ENCODE data around the gene JAG1. TPM values are rescaled to one million over a fixed set of nuclear protein-coding genes. Genes with fewer than 3 reads are reported as not detected.
A peak's percentile ranks its signal among the peaks of the same experiment; 100 is the strongest.

JAG1 gene
- total RNA-seq, 2 donors from 2014 or later = 1.0 to 1.2 TPM

- Mint-ChIP-seq H3K4me3 (no peak overlapping the region), H3K27ac (no peak overlapping the region), H3K9me3 (no peaks in the 10 kb centered on the region), H3K4me1 (ENCODE audit: low read depth) (no peaks in the 10 kb centered on the region), H3K27me3 (ENCODE audit: low read depth) (peaks cover 14% of the 10 kb centered on the region), H3K36me3 (ENCODE audit: insufficient read depth in 2 of 2) (no peaks in the 10 kb centered on the region)
- ATAC-seq (replicated peaks in 1 of 2) (no peak), DNase-seq (no peak)
Measured at GRCh38 chr20:10683537-10683936, 9.7 kb upstream of the JAG1 start.

- Mint-ChIP-seq H3K27ac (no peak overlapping the region), H3K9me3 (no peaks in the 10 kb centered on the region), H3K4me1 (ENCODE audit: low read depth) (no peaks in the 10 kb centered on the region), H3K36me3 (ENCODE audit: insufficient read depth in 2 of 2) (no peaks in the 10 kb centered on the region), H3K27me3 (ENCODE audit: low read depth) (peaks cover 18% of the 10 kb centered on the region), H3K4me3 (no peak overlapping the region)
- ATAC-seq (replicated peaks in 1 of 2) = no peak
- DNase-seq = no peak
Measured at GRCh38 chr20:10682939-10683338, 9.1 kb upstream of the JAG1 start.

- Mint-ChIP-seq H3K4me3 (no peak overlapping the region), H3K27me3 (ENCODE audit: low read depth) (peaks cover 33% of the 10 kb centered on the region)
- no peak for ATAC-seq (replicated peaks in 1 of 2)
Measured at GRCh38 chr20:10681494-10681893, 7.7 kb upstream of the JAG1 start.

GRCh38 chr20:10680571-10680970, 6.8 kb upstream of the JAG1 start:
- Mint-ChIP-seq H3K4me1 (ENCODE audit: low read depth) (no peaks in the 10 kb centered on the region), H3K9me3 (no peaks in the 10 kb centered on the region), H3K4me3 (no peak overlapping the region), H3K27ac (no peak overlapping the region), H3K36me3 (ENCODE audit: insufficient read depth in 2 of 2) (no peaks in the 10 kb centered on the region), H3K27me3 (ENCODE audit: low read depth) (peaks cover 36% of the 10 kb centered on the region)
- ATAC-seq (replicated peaks in 1 of 2) (no peak), DNase-seq (no peak)

More at GRCh38 chr20:10681494-10681893, 7.7 kb upstream of the JAG1 start:
- no peak overlapping the region for H3K27ac Mint-ChIP-seq
- H3K9me3 Mint-ChIP-seq = no peaks in the 10 kb centered on the region
- H3K4me1 Mint-ChIP-seq (ENCODE audit: low read depth) = no peaks in the 10 kb centered on the region
- no peaks in the 10 kb centered on the region for H3K36me3 Mint-ChIP-seq (ENCODE audit: insufficient read depth in 2 of 2)
- no peak for DNase-seq

- DNase-seq (no peak), ATAC-seq (replicated peaks in 1 of 2) (no peak)
- Mint-ChIP-seq H3K4me1 (ENCODE audit: low read depth) (no peaks in the 10 kb centered on the region), H3K4me3 (no peak overlapping the region), H3K27me3 (ENCODE audit: low read depth) (peaks cover 45% of the 10 kb centered on the region), H3K36me3 (ENCODE audit: insufficient read depth in 2 of 2) (no peaks in the 10 kb centered on the region), H3K27ac (no peak overlapping the region), H3K9me3 (no peaks in the 10 kb centered on the region)
Measured at GRCh38 chr20:10679269-10679668, 5.5 kb upstream of the JAG1 start.

GRCh38 chr20:10676518-10676917, 2.7 kb upstream of the JAG1 start:
- DNase-seq = no peak
- no peak overlapping the region for H3K27ac Mint-ChIP-seq
- peaks cover 56% of the 10 kb centered on the region for H3K27me3 Mint-ChIP-seq (ENCODE audit: low read depth)
- H3K36me3 Mint-ChIP-seq (ENCODE audit: insufficient read depth in 2 of 2) = no peaks in the 10 kb centered on the region
- no peak for ATAC-seq (replicated peaks in 1 of 2)
- H3K4me3 Mint-ChIP-seq = no peak overlapping the region
- H3K9me3 Mint-ChIP-seq = no peaks in the 10 kb centered on the region
- H3K4me1 Mint-ChIP-seq (ENCODE audit: low read depth) = peaks cover 16% of the 10 kb centered on the region

- no peak for ATAC-seq (replicated peaks in 1 of 2)
- Mint-ChIP-seq H3K27me3 (ENCODE audit: low read depth) (peaks cover 67% of the 10 kb centered on the region), H3K4me3 (peak overlapping the region; percentile 55 to 63)
Measured at GRCh38 chr20:10675450-10675848, 1.6 kb upstream of the JAG1 start.

GRCh38 chr20:10674684-10675449, 1.1 kb upstream of the JAG1 start:
- Mint-ChIP-seq H3K27ac (no peak overlapping the region), H3K4me3 (peak overlapping the region; percentile 63 to 64), H3K9me3 (no peaks in the 10 kb centered on the region), H3K36me3 (ENCODE audit: insufficient read depth in 2 of 2) (no peaks in the 10 kb centered on the region), H3K4me1 (ENCODE audit: low read depth) (peaks cover 30% of the 10 kb centered on the region), H3K27me3 (ENCODE audit: low read depth) (peaks cover 73% of the 10 kb centered on the region)
- DNase-seq = peak; percentile 69 to 71
- peak; percentile 43 to 50 for ATAC-seq (replicated peaks in 1 of 2)

More at GRCh38 chr20:10675450-10675848, 1.6 kb upstream of the JAG1 start:
- Mint-ChIP-seq H3K4me1 (ENCODE audit: low read depth) (peaks cover 27% of the 10 kb centered on the region), H3K9me3 (no peaks in the 10 kb centered on the region), H3K27ac (no peak overlapping the region), H3K36me3 (ENCODE audit: insufficient read depth in 2 of 2) (no peaks in the 10 kb centered on the region)
- DNase-seq = no peak

GRCh38 chr20:10673176-10673841, 490 bp downstream of the JAG1 start:
- Mint-ChIP-seq H3K27me3 (ENCODE audit: low read depth) (peaks cover 77% of the 10 kb centered on the region), H3K27ac (no peak overlapping the region), H3K4me3 (peak overlapping the region; percentile 97 to 98), H3K9me3 (no peaks in the 10 kb centered on the region), H3K36me3 (ENCODE audit: insufficient read depth in 2 of 2) (no peaks in the 10 kb centered on the region), H3K4me1 (ENCODE audit: low read depth) (peaks cover 30% of the 10 kb centered on the region)
- ATAC-seq (replicated peaks in 1 of 2) (peak; percentile 2 to 13), DNase-seq (peak; percentile 25 to 30)

GRCh38 chr20:10672624-10673127, 1.1 kb downstream of the JAG1 start:
- Mint-ChIP-seq H3K4me3 (peak overlapping the region; percentile 85 to 97), H3K9me3 (no peaks in the 10 kb centered on the region), H3K4me1 (ENCODE audit: low read depth) (peaks cover 30% of the 10 kb centered on the region), H3K36me3 (ENCODE audit: insufficient read depth in 2 of 2) (no peaks in the 10 kb centered on the region), H3K27me3 (ENCODE audit: low read depth) (peaks cover 72% of the 10 kb centered on the region), H3K27ac (no peak overlapping the region)
- DNase-seq = peak; percentile 68 to 82
- peak; percentile 39 to 50 for ATAC-seq (replicated peaks in 1 of 2)

- H3K36me3 Mint-ChIP-seq (ENCODE audit: insufficient read depth in 2 of 2) = no peaks in the 10 kb centered on the region
- H3K4me3 Mint-ChIP-seq = peak overlapping the region; percentile 85 to 97
- no peaks in the 10 kb centered on the region for H3K9me3 Mint-ChIP-seq
- no peak overlapping the region for H3K27ac Mint-ChIP-seq
- ATAC-seq (replicated peaks in 1 of 2) (no peak), DNase-seq (peak; percentile 12 to 31)
- peaks cover 66% of the 10 kb centered on the region for H3K27me3 Mint-ChIP-seq (ENCODE audit: low read depth)
- peaks cover 30% of the 10 kb centered on the region for H3K4me1 Mint-ChIP-seq (ENCODE audit: low read depth)
Measured at GRCh38 chr20:10671919-10672623, 1.7 kb downstream of the JAG1 start.

GRCh38 chr20:10671221-10671918, 2.4 kb downstream of the JAG1 start:
- Mint-ChIP-seq H3K27ac (no peak overlapping the region), H3K9me3 (no peaks in the 10 kb centered on the region), H3K4me1 (ENCODE audit: low read depth) (peaks cover 30% of the 10 kb centered on the region), H3K4me3 (peak overlapping the region; percentile 65 to 85), H3K36me3 (ENCODE audit: insufficient read depth in 2 of 2) (no peaks in the 10 kb centered on the region), H3K27me3 (ENCODE audit: low read depth) (peaks cover 59% of the 10 kb centered on the region)
- peak; percentile 16 to 20 for ATAC-seq (replicated peaks in 1 of 2)
- DNase-seq = peak; percentile 27 to 59

Measured in activated T-cell treated with anti-CD3 and anti-CD28 coated beads, Interleukin-2, amount 50 U/mL, for 72 hours (primary cell).